K562 (cell line): ENCODE results near the gene IFI27L2. TPM values are rescaled to one million over a fixed set of nuclear protein-coding genes. Genes with fewer than 3 reads are reported as not detected.

Source experiments
- ATAC-seq: fragments of 200-7000 bp; cut with Tn5 transposase; 3 replicates; pipeline ENCODE4 v1.9.1; 2020; ENCODE audit warnings: moderate library complexity
- BruUV-seq: library from RNA; stranded (reverse); fragments of 400-500 nt; replicated peaks from 2 replicates; lab custom pipeline; 2021; lab: Mats Ljungman, UMichigan
- CTCF ChIA-PET: fragments of 300-600 bp; formaldehyde crosslinking; extraction: SDS; loops from one replicate; lab custom pipeline; 2021; ENCODE audit warnings: low intra/inter-chr PET ratio; lab: Yijun Ruan, JAX
- POLR2A ChIA-PET: fragments of 300-600, 350-650 bp; sonication (Branson Sonifier 250); formaldehyde crosslinking; extraction: SDS; loops from one replicate; lab custom pipeline; 2021; ENCODE audit warnings: antibody characterized with exemption, inconsistent platforms; lab: Yijun Ruan, JAX
- DNase-seq, 4 experiments: peaks; one replicate each; pipeline versions ENCODE4 v3.0.0 to v3.0.0-alpha.2; 2011 to 2018; ENCODE audit warnings: low spot score in 3 of 4, mixed read lengths in 3 of 4; ENCODE audit errors: extremely low read depth in 1 of 4
- FAIRE-seq: peaks from 2 replicates; lab custom pipeline; 2011; peaks lifted over from hg19 to GRCh38; lab: Jason Lieb, UNC
- H2AFZ ChIP-seq: 2 replicates; pipeline ENCODE4 v1.6.0; 2011; ENCODE audit warnings: low read depth, low read length, control low read depth, inconsistent platforms
- H3K27ac ChIP-seq: fragments of 200-600 bp; 3 replicates; pipeline ENCODE4 v1.8.0; 2011; ENCODE audit warnings: low read depth, mild to moderate bottlenecking, control low read depth, inconsistent platforms, low read length, moderate library complexity, mixed read lengths; ENCODE audit errors: extremely low read depth
- H3K27me3 ChIP-seq, 2 experiments: fragments of 300-600 bp in 1 of 2; 2 replicates in 1 of 2; 3 replicates in 1 of 2; pipeline versions ENCODE4 v1.6.0 to v1.8.0; 2011; ENCODE audit warnings: inconsistent platforms in 2 of 2, low read length in 2 of 2, mild to moderate bottlenecking in 1 of 2, mixed read lengths in 1 of 2, moderate library complexity in 1 of 2; ENCODE audit not compliant: control insufficient read depth in 2 of 2, insufficient read depth in 2 of 2
- H3K36me3 ChIP-seq: fragments of 300-600 bp; 3 replicates; pipeline ENCODE4 v1.8.0; 2011; ENCODE audit warnings: mild to moderate bottlenecking, low read length, inconsistent platforms; ENCODE audit not compliant: control insufficient read depth, insufficient read depth
- H3K4me1 ChIP-seq, 2 experiments: fragments of 200-600 bp in 1 of 2; replicated peaks in 1 of 2; 2 replicates in 1 of 2; 3 replicates in 1 of 2; pipeline versions ENCODE4 v1.5.1 to v1.8.0; 2011; ENCODE audit warnings: inconsistent platforms in 2 of 2, low read length in 2 of 2, mild to moderate bottlenecking in 1 of 2, mixed read lengths in 1 of 2, moderate library complexity in 1 of 2; ENCODE audit not compliant: control insufficient read depth in 2 of 2, insufficient read depth in 2 of 2
- H3K4me2 ChIP-seq: 2 replicates; pipeline ENCODE4 v1.6.1; 2011; ENCODE audit warnings: low read length, control low read depth, inconsistent platforms, mixed read lengths; ENCODE audit not compliant: insufficient read depth
- H3K4me3 ChIP-seq: fragments of 200-600 bp; sonication (generic), shearing (Covaris generic); 2 replicates; pipeline ENCODE4 v1.5.1; 2016; ENCODE audit warnings: control low read depth, inconsistent platforms
- H3K79me2 ChIP-seq: fragments of 200-600 bp; 3 replicates; pipeline ENCODE4 v1.8.0; 2011; ENCODE audit warnings: low read length, inconsistent platforms; ENCODE audit not compliant: control insufficient read depth, insufficient read depth
- H3K9ac ChIP-seq, 2 experiments: 2 replicates each; pipeline versions ENCODE4 v1.6.0 to v1.6.1; 2011; ENCODE audit warnings: low read depth in 2 of 2, low read length in 2 of 2, control low read depth in 1 of 2, inconsistent platforms in 1 of 2, mild to moderate bottlenecking in 1 of 2, mixed read lengths in 1 of 2; ENCODE audit not compliant: insufficient read depth in 1 of 2
- H3K9me1 ChIP-seq: one replicate; pipeline ENCODE4 v1.6.0; 2011; ENCODE audit warnings: inconsistent platforms, mild to moderate bottlenecking, low read length, moderate library complexity; ENCODE audit not compliant: control insufficient read depth, insufficient read depth
- H3K9me3 ChIP-seq: replicated peaks from 2 replicates; pipeline ENCODE4 v1.5.1; 2011; ENCODE audit warnings: low read depth, low read length, inconsistent platforms; ENCODE audit not compliant: control insufficient read depth, insufficient read depth
- H4K20me1 ChIP-seq: replicated peaks from 2 replicates; pipeline ENCODE4 v1.6.1; 2011; ENCODE audit warnings: low read length, inconsistent platforms, mixed read lengths; ENCODE audit not compliant: control insufficient read depth, insufficient read depth
- ATF1 ChIP-seq, 2 experiments: fragments of 450-650 bp in 1 of 2; IDR thresholded peaks; 2 replicates each; pipeline ENCODE4 v1.6.1; 2016; ENCODE audit warnings: missing compliant biosample characterization in 1 of 2, missing genetic modification characterization in 1 of 2
- CBX8 ChIP-seq: fragments of 200-600 bp; sonication (generic); IDR thresholded peaks from 2 replicates; pipeline ENCODE4 v1.6.1; 2012; ENCODE audit warnings: borderline replicate concordance, mixed run types, low read depth, mild to moderate bottlenecking, moderate library complexity, mixed read lengths, low read length, control low read depth, inconsistent platforms; ENCODE audit not compliant: poor library complexity, severe bottlenecking; ENCODE audit errors: extremely low read depth
- COPS2 ChIP-seq: fragments of 450-650 bp; conservative IDR thresholded peaks from 2 replicates; pipeline ENCODE4 v1.6.1; 2016; ENCODE audit warnings: mild to moderate bottlenecking, moderate library complexity
- EP400 ChIP-seq: fragments of 450-650 bp; IDR thresholded peaks from 2 replicates; pipeline ENCODE4 v1.6.1; 2017; ENCODE audit warnings: antibody characterized with exemption, mild to moderate bottlenecking, moderate library complexity
- MEF2A ChIP-seq: IDR thresholded peaks from 2 replicates; pipeline ENCODE4 v1.6.1; 2011; ENCODE audit warnings: low read depth, mild to moderate bottlenecking, low read length, moderate library complexity; ENCODE audit not compliant: control insufficient read depth
- MTA2 ChIP-seq: fragments of 450-650 bp; IDR thresholded peaks from 2 replicates; pipeline ENCODE4 v1.6.1; 2016; ENCODE audit warnings: low read depth
- SNRNP70 ChIP-seq: fragments of 200-400 bp; formaldehyde crosslinking; optimal IDR thresholded peaks from 2 replicates; pipeline ENCODE3; 2017; ENCODE audit warnings: low read depth, low read length
- SRF ChIP-seq, 2 experiments: fragments of 250-450, 450-650 bp in 1 of 2; sonication (Bioruptor Pico) in 1 of 2; sonication (generic) in 1 of 2; formaldehyde crosslinking; IDR thresholded peaks; 2 replicates each; pipeline versions ENCODE4 v1.5.0 to v1.5.1; 2020 to 2022; ENCODE audit warnings: mild to moderate bottlenecking in 1 of 2, missing genetic modification reagents in 1 of 2
- ZNF212 ChIP-seq: fragments of 450-650 bp; formaldehyde crosslinking; IDR thresholded peaks from 2 replicates; pipeline ENCODE4 v1.4.0; 2020; ENCODE audit warnings: mild to moderate bottlenecking
- ZNF707 ChIP-seq: fragments of 250-450 bp; sonication (Bioruptor Pico); conservative IDR thresholded peaks from 2 replicates; pipeline ENCODE4 v1.8.0; 2022; ENCODE audit warnings: inconsistent platforms, mild to moderate bottlenecking, moderate library complexity
- ZNF766 ChIP-seq: fragments of 200-800 bp; sonication (Bioruptor generic); conservative IDR thresholded peaks from 2 replicates; pipeline ENCODE4 v1.6.1; 2016; ENCODE audit warnings: missing genetic modification characterization, missing compliant biosample characterization
- WGBS: fragments of 100-300 bp; shearing (Covaris generic); methylation state at CpG from one replicate; pipeline ENCODE4 v1.1.6; 2016; ENCODE audit warnings: low coverage, mixed read lengths; ENCODE audit not compliant: insufficient coverage; ENCODE audit errors: missing lambda C conversion rate; 5-methylcytosine and 5-hydroxymethylcytosine counted together
- in situ Hi-C: fragments of 300-500 bp; cut with MboI; formaldehyde crosslinking; loops from 4 replicates; pipeline ENCODE4 v1.15.0; 2018; ENCODE audit warnings: inconsistent platforms, mixed read lengths
- intact Hi-C: fragments of 100-400 bp; cut with micrococcal nuclease; formaldehyde crosslinking; loops from 2 replicates; pipeline ENCODE4 v1.14.2; 2022
- polyA plus RNA-seq, 8 experiments: library from polyadenylated mRNA; depleted of rRNA in 4 of 8; stranded (reverse) in 5 of 8; unstranded in 3 of 8; fragments of >200 nt; fragmentation: Nextera tagmentation in 2 of 8; fragmentation: Illumina TruSeq in 1 of 8; extraction: Ambion mirVana in 2 of 8; extraction: Trizol in 1 of 8; gene quantifications; 2 replicates each; pipeline versions ENCODE4 v1.2.1 to v1.2.3, GENCODE V29; 2011 to 2014; ENCODE audit warnings: inconsistent platforms in 1 of 8, missing spikeins in 1 of 8
- total RNA-seq, 7 experiments: library from RNA; depleted of rRNA in 6 of 7; stranded (reverse); fragments of >200 nt in 6 of 7; fragmentation: Illumina TruSeq in 2 of 7; extraction: Trizol in 2 of 7; gene quantifications; 2 replicates each; pipeline versions ENCODE4 v1.2.1 to v1.2.3, GENCODE V29; 2011 to 2021; ENCODE audit warnings: low replicate concordance in 1 of 7
- TF ChIP-seq, protein P1 (sequence below): fragments of 250-450 bp; sonication (Bioruptor Pico); IDR thresholded peaks from 2 replicates; pipeline ENCODE4 v1.8.0; 2021; ENCODE audit warnings: borderline replicate concordance, mild to moderate bottlenecking, moderate library complexity; ENCODE audit not compliant: poor library complexity, severe bottlenecking

Gene IFI27L2
- total and polyA plus RNA-seq, 9 of the 15 experiments (the other 6 are each of a cell fraction or from before 2014, with no cell fraction given) = 1.0 to 9.3 (median 4.1) TPM

DNA sequence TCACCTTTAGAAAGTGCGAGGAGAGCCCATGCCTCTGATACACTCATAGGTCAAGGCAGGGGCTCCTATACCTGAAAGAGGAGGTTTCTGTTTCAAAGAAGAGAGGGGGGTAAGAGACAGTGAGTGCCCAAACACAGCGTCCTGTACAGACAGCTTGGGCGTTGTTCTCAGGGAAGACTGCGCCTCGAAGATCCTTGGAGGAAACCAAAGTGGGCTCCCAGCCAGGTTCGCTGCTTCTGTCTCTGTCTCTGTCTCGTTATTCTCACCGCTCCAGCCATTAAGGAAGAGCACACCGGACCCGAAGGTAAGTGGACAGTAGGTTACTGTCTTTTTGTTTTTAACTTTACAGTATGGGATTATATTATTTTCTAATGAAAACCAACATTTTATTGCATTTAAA is 24.7 kb downstream of the IFI27L2 start:
- ChIA-PET CTCF (no interaction called here), POLR2A (interaction anchor here (0.6 to 1.2 kb wide), 2 partner anchors 9 to 24 kb away, joined by 3 to 4 read pairs; partner anchors contain the start of genes DDX24 and IFI27L1)
- WGBS = 54% methylated on average over 10 of the region's 10 CpGs
- intact Hi-C loops (no loop called here), in situ Hi-C loops (no loop called here)
- no peaks in the 10 kb centered on the region for H3K79me2 ChIP-seq
- DNase-seq (no peak), FAIRE-seq (no peak), ATAC-seq (no peak)
- no peak overlapping the region for H3K4me2 ChIP-seq
- peaks cover 0 to 2% of the 10 kb centered on the region in 2 experiments; a peak in 3 of 5 replicates for H3K4me1 ChIP-seq
- H3K4me3 ChIP-seq = no peak overlapping the region
- BruUV-seq = no TSS peak
- no peaks in the 10 kb centered on the region for H4K20me1 ChIP-seq
- H3K9me3 ChIP-seq = no peaks in the 10 kb centered on the region
- TF ChIP-seq MTA2 (no peak), EP400 (no peak), ATF1 (CRISPR knock-in tag; IDR thresholded peaks at IDR 0.05) (no peak), ATF1 (tag; IDR thresholded peaks at IDR 0.05) (no peak), ZNF766 (CRISPR knock-in tag) (no peak)
- H2AFZ ChIP-seq = no peak overlapping the region
- H3K9me1 ChIP-seq = peaks cover 5% of the 10 kb centered on the region
- H3K27ac ChIP-seq = no peak overlapping the region
- no peaks in the 10 kb centered on the region for H3K27me3 ChIP-seq
- no peaks in the 10 kb centered on the region for H3K36me3 ChIP-seq
- H3K9ac ChIP-seq = no peak overlapping the region

GRCh38 chr14:94103554-94104150 is 25.8 kb downstream of the IFI27L2 start:
- no peak for ATAC-seq
- Histone ChIP-seq H3K36me3 (no peaks in the 10 kb centered on the region), H2AFZ (no peak overlapping the region), H3K79me2 (no peaks in the 10 kb centered on the region), H3K9me1 (peaks cover 5% of the 10 kb centered on the region), H3K4me1 (no peaks in the 10 kb centered on the region; a peak in 1 of 5 replicates)
- WGBS = 65% methylated on average over 5 of the region's 7 CpGs
- in situ Hi-C loops = no loop called here
- DNase-seq = no peak
- CTCF ChIA-PET = no interaction called here
- no TSS peak for BruUV-seq
- POLR2A ChIA-PET = interaction anchor here (1.1 to 1.2 kb wide), 2 partner anchors 10 to 23 kb away, joined by 3 to 4 read pairs; partner anchors contain the start of genes DDX24 and IFI27L1
- no peak for TF ChIP-seq CBX8
- TF ChIP-seq ZNF212 (CRISPR knock-in tag) = no peak
- no peak for TF ChIP-seq ZNF707
- no peak for TF ChIP-seq SNRNP70
- no peak for TF ChIP-seq SRF (CRISPR knock-in tag; IDR thresholded peaks at IDR 0.05)
- TF ChIP-seq MEF2A = no peak
- no peak for TF ChIP-seq COPS2
- TF ChIP-seq, protein P1, sequence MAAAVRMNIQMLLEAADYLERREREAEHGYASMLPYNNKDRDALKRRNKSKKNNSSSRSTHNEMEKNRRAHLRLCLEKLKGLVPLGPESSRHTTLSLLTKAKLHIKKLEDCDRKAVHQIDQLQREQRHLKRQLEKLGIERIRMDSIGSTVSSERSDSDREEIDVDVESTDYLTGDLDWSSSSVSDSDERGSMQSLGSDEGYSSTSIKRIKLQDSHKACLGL (CRISPR knock-in tag) = no peak
- TF ChIP-seq, all 486 proteins: peak for 0
- Histone ChIP-seq H3K4me2 (no peak overlapping the region), H3K4me3 (no peak overlapping the region), H3K27ac (no peak overlapping the region), H3K9ac (no peak overlapping the region), H3K9me3 (no peaks in the 10 kb centered on the region), H3K27me3 (no peaks in the 10 kb centered on the region), H4K20me1 (no peaks in the 10 kb centered on the region)
- intact Hi-C loops = no loop called here
- no peak for FAIRE-seq
